ENCODE measurements around the gene POLR2J. TPM values are rescaled to one million over a fixed set of nuclear protein-coding genes. Genes with fewer than 3 reads are reported as not detected.
A peak's percentile ranks its signal among the peaks of the same experiment; 100 is the strongest.
"Not testable (repeated sequence)": the region's sequence is repeated elsewhere in the genome, so short reads cannot be mapped to it uniquely, and the experiment has no call there.

Gene POLR2J
- total RNA-seq, 2 experiments from 2014 or later = 49.1 to 54.7 TPM

DNA sequence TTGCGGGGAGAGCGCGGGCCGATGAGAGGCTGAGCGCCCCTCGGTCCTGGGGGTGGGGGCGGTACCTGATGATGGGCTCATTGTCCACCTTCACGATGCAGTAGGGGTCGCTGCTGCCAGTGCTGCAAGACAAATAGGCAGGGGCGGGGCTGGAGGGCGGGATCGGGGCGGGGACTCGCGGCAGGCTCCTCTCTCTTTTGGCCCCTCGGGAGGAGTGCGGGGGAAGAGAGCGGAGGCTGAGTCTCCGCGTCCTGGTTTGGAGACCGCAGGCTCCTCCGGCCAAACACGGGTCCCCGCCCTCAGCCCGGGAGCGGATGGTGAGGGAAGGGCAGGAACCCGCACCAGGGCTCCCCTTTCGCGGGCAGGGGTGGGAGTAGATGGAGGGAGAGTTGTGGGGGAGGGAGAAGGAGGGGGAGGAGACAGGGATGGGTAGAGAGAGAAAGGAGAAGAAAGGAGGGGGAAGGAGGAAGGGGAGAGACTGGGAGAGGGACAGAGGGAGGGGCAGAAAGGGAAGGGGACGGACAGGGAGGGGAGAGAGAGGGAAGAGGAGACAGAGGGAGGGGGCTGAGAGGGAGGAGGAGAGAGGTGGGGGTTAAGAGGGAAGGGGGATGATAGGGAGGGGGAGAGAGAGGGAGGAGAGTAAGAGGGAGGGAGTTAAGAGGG, 33.3 kb upstream of the POLR2J start:
- POLR2A ChIA-PET; H3K36me3 Mint-ChIP-seq (ENCODE audit: low read depth); H3K4me3 Mint-ChIP-seq; intact Hi-C loops (cut with micrococcal nuclease); CTCF ChIA-PET; H3K27ac Mint-ChIP-seq; DNase-seq; H3K27me3 Mint-ChIP-seq; H3K9me3 Mint-ChIP-seq; H3K4me1 Mint-ChIP-seq (ENCODE audit: low read depth): not testable (repeated sequence)
- peak; percentile 75 for ATAC-seq

DNA sequence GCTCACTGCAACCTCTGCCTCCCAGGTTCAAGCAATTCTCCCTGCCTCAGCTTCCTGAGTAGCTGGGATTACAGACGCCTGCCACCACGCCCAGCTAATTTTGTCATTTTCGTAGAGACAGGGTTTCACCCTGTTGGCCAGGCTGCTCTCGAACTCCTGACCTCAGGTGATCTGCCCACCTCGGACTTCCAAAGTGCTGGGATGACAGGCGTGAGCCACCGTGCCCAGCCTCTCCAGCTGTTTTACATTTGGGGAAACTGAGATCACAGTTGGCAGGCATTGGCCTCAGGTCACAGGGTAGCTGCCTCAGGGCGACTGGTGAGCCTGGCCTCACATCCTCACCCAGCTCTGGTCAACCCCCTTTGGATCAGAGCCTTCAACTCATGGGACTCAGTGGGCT, 31.9 kb upstream of the POLR2J start:
- H3K27ac Mint-ChIP-seq; H3K27me3 Mint-ChIP-seq; H3K36me3 Mint-ChIP-seq (ENCODE audit: low read depth); POLR2A ChIA-PET; intact Hi-C loops (cut with micrococcal nuclease); H3K4me1 Mint-ChIP-seq (ENCODE audit: low read depth); H3K9me3 Mint-ChIP-seq; ATAC-seq; CTCF ChIA-PET; H3K4me3 Mint-ChIP-seq: not testable (repeated sequence)
- DNase-seq = peak; percentile 2

DNA sequence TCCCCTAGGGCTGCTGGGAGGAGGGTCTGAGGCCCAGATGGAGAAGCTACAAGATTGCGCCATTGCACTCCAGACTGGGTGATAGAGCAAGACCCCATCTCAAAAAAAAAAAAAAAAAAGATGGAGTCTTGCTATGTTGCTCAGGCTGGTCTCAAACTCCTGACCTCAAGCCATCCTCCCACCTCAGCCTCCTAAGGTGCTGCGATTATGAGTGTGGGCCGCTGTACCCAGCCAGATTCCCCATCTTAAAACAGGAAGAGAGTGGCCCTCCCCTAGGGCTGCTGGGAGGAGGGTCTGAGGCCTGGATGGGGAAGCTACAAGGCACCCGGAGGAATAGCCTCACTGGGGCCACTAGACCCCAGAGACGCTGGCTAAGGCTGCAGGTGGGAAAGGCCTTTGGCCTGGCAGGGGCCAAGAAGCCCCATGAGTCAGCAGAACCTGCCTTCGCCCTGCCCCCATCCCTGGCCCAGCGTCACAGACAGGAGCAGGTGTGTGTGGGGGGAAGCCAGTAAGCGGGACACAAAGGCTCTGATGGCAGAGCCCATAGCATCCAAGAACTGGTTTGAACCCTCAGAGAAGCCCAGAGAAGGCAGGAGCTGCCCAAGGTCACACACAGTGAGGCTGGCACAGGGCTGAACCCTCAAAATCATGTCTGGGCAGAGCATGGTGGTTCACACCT, 28.8 kb upstream of the POLR2J start:
- DNase-seq = peak; percentile 6
- POLR2A ChIA-PET; CTCF ChIA-PET; H3K9me3 Mint-ChIP-seq; ATAC-seq; H3K27ac Mint-ChIP-seq; intact Hi-C loops (cut with micrococcal nuclease); H3K4me1 Mint-ChIP-seq (ENCODE audit: low read depth); H3K27me3 Mint-ChIP-seq; H3K4me3 Mint-ChIP-seq; H3K36me3 Mint-ChIP-seq (ENCODE audit: low read depth): not testable (repeated sequence)

DNA sequence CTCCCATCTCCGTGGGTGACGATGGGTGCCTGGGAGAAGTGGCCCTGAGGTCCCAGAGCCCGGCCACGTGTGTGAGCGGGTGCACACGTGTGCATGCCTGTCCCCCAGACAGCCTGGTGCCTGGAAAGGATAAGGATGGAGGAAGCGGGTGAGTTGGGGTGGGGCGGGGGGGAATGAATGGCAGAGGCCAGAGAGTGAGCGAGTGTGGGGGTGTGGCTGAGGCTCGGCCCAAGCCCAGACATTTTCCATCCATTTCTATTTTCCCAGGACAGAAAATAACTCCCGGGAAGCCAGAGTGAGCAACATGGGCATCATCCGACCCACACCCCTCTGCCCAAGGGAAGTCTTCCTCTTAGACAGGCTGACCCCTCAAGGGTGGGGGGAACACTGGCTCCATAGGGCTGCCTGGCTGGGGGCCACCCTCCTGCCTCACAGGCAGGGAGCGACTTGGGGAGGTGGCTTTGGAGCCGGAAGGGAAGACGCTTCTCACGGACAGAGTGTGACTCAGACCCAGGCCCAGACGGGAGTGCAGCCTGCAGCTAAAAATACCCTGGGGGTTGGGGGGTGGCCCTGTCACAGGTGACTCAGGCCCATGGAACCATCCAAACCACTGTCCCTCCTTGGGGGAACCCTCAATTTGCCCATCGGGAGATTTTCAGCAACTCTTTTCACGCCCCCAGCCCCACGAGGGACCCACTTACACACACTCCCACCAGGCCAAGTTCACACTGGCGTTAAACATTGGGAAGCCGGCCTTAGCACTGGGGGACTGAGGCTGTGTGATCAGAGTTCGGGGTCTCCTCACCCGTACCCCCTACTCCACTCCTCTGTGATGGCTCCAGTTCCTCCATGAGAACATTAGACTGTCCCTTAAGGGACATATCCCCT, 26.8 kb upstream of the POLR2J start:
- H3K36me3 Mint-ChIP-seq (ENCODE audit: low read depth); intact Hi-C loops (cut with micrococcal nuclease); H3K27me3 Mint-ChIP-seq; POLR2A ChIA-PET; ATAC-seq; CTCF ChIA-PET; H3K4me3 Mint-ChIP-seq; H3K27ac Mint-ChIP-seq; H3K9me3 Mint-ChIP-seq; H3K4me1 Mint-ChIP-seq (ENCODE audit: low read depth): not testable (repeated sequence)
- DNase-seq = peak; percentile 1

DNA sequence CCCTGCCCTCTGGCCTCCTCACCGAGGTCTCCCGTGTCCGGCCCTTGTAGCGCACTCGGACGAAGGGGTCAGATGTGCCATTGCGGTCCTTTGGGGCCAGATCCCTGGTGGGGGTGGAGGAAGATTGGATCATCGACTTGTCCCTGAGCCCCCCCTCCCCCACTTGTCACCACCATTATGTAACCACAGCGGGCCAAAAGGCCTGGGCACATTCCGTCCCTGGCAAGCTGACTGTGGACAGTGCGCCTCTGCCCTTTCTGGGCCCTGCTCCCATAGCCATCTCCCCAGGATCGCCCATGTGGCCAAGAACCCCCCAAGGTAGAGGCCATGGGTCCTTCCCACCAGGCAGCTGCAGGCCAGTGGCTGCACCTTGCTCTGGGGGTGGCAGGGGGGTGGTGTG, 24.4 kb upstream of the POLR2J start:
- POLR2A ChIA-PET, CTCF ChIA-PET: not testable (repeated sequence)

DNA sequence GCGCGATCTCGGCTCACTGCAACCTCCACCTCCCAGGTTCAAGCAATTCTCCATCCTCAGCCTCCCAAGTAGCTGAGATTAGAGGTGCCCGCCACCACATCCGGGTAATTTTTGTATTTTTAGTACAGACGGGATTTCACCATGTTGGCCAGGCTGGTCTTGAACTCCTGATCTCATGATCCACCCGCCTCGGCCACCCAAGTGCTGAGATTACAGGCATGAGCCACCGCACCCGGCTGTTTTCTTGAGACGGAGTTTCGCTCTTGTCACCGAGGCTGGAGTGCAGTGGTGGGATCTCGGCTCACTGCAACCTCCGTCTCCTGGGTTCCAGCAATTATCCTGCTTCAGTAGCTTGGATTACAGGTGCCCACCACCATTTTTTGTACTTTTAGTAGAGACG, 19.6 kb upstream of the POLR2J start:
- DNase-seq; H3K27me3 Mint-ChIP-seq; H3K9me3 Mint-ChIP-seq; CTCF ChIA-PET; POLR2A ChIA-PET; H3K4me3 Mint-ChIP-seq; H3K4me1 Mint-ChIP-seq (ENCODE audit: low read depth); intact Hi-C loops (cut with micrococcal nuclease); H3K27ac Mint-ChIP-seq; ATAC-seq; H3K36me3 Mint-ChIP-seq (ENCODE audit: low read depth): not testable (repeated sequence)

More for the DNA sequence above, 24.4 kb upstream of the POLR2J start:
- H3K27me3 Mint-ChIP-seq; H3K36me3 Mint-ChIP-seq (ENCODE audit: low read depth); H3K4me3 Mint-ChIP-seq; ATAC-seq; intact Hi-C loops (cut with micrococcal nuclease); H3K27ac Mint-ChIP-seq; DNase-seq; H3K4me1 Mint-ChIP-seq (ENCODE audit: low read depth); H3K9me3 Mint-ChIP-seq: not testable (repeated sequence)

DNA sequence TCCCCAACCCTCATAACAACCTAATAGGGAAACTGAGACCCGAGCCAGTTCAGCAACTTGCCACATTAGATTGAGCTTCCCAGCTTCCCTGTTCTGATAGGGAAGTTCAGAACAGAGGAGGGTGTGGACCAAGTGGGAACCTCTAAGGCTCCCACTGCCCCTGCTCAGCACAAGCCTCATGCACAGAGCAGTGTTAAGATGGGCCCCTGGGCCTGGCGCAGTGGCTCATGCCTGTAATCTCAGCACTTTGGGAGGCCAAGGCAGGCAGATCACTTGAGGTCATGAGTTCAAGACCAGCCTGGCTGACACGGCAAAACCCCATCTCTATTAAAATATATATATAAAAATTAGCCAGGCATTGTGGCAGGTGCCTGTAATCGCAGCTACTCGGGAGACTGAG, 18.6 kb upstream of the POLR2J start:
- H3K4me1 Mint-ChIP-seq (ENCODE audit: low read depth); H3K27ac Mint-ChIP-seq; H3K9me3 Mint-ChIP-seq; intact Hi-C loops (cut with micrococcal nuclease); H3K36me3 Mint-ChIP-seq (ENCODE audit: low read depth); POLR2A ChIA-PET; CTCF ChIA-PET; DNase-seq; H3K27me3 Mint-ChIP-seq; H3K4me3 Mint-ChIP-seq; ATAC-seq: not testable (repeated sequence)

DNA sequence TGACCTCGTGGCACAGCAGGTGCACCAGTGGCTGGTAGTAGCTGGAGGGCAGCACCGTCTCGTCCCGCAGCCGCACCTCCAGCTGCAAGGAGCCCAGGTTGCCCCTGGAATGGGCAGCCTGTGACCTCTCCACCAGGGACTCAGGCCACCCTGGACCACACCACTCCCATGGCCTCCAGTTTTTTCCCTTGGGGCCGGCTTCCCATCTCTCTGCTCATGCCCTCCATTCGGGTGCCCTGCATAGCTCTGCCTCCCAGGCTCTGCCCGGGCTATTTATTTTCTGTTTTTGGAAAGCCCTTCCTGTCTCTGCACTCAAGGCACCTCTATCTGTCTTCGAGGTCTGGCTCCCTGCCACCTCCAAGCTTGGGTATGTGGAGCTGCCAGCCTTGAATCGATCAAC, 18.1 kb upstream of the POLR2J start:
- ATAC-seq; H3K36me3 Mint-ChIP-seq (ENCODE audit: low read depth); POLR2A ChIA-PET; intact Hi-C loops (cut with micrococcal nuclease); DNase-seq; H3K27me3 Mint-ChIP-seq; H3K9me3 Mint-ChIP-seq; H3K4me3 Mint-ChIP-seq; H3K4me1 Mint-ChIP-seq (ENCODE audit: low read depth); H3K27ac Mint-ChIP-seq; CTCF ChIA-PET: not testable (repeated sequence)

DNA sequence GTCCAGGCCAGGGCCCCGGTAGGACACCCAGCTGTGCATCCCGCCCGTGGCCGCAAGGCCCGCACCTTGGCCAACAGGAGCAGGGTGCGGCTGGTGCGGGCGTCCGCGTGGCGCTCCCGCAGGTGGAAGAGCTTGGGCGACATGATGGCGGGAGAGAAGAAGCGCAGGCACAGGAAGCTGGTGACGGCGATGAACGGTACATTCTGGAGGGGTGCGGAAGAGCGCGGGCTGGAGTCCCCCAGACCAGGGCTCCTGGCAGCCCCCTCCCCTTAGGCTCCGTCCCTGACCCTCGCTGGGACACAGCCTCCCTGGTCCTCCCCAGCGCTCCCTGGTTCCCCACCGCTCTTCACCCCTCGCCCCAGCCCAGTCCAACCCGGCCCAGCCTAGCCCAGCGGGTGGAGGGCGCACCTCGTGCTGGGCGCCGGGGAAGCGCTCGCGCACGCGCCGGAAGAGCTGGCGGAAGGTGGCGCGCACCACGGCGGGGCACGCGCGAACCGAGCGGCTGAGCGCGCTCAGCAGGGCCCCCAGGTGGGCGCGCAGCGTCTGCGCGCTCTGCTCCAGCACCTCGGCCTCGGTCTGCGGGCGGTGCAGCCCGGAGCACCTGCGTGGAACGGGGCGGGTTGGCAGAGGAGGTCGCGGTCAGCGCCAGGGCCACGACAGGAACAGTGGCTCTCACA, 15.9 kb upstream of the POLR2J start:
- H3K4me1 Mint-ChIP-seq (ENCODE audit: low read depth); DNase-seq; POLR2A ChIA-PET; CTCF ChIA-PET; H3K27me3 Mint-ChIP-seq; H3K4me3 Mint-ChIP-seq; H3K36me3 Mint-ChIP-seq (ENCODE audit: low read depth); H3K27ac Mint-ChIP-seq; H3K9me3 Mint-ChIP-seq; intact Hi-C loops (cut with micrococcal nuclease): not testable (repeated sequence)
- ATAC-seq = peak; percentile 74

DNA sequence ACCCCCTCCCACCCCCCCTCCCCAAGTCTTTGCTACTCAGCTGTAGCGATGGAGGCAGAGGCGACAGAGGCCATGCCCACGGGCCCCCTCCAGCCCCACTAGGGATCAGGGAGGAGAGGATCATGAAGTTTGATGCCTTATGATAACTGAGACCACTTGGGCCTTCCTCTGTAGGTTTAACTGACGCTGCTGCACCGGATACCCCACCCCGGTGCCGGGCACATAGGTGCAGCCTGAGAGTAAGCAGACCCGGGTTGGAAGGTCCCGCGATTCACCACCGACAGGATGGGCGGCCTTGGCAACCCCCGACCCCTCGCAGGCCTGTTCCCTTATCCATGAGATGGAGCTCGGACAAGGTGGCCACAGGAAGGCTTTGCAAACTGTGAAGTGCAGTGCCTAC, 15.3 kb upstream of the POLR2J start:
- H3K4me3 Mint-ChIP-seq; H3K27ac Mint-ChIP-seq; intact Hi-C loops (cut with micrococcal nuclease); H3K36me3 Mint-ChIP-seq (ENCODE audit: low read depth); CTCF ChIA-PET; H3K4me1 Mint-ChIP-seq (ENCODE audit: low read depth); H3K9me3 Mint-ChIP-seq; POLR2A ChIA-PET; H3K27me3 Mint-ChIP-seq: not testable (repeated sequence)
- peak; percentile 19 for ATAC-seq
- DNase-seq = peak; percentile 69

DNA sequence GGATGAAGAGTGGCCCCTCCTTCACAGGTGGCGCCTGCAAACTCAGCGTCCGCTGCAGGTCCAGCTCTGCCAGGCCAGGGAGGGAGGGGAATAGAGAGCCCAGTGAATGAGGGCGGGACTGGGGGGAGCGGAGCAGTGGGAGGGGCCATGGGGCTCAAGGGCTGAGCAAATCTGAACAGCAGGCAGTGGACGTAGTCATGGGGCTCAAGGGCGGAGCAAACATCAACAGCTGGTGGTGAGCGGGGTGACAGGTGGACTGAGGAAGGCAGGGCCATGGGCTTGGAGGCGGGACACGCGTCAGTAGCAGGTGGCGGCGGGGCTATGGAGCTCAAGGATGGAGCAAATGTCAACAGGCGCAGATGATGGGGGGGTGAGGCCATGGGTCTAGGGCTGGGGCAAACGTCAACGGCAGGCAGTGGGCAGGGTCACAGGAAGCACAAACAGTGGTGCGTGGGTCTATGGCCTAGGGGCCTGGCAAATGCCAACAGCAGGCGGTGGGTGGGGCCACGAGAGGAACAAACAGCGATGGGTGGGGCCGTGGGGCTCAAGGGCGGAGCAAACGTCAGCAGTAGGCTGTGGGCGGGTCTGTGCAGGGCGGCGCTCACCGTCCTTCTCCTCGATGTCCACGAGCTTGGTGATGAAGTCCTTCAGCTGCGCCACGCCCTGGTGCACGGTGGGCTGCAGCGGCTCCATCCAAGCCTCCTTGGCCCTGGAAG, 14.7 kb upstream of the POLR2J start:
- H3K27me3 Mint-ChIP-seq; POLR2A ChIA-PET; H3K4me3 Mint-ChIP-seq; DNase-seq; H3K27ac Mint-ChIP-seq; intact Hi-C loops (cut with micrococcal nuclease); H3K9me3 Mint-ChIP-seq; H3K4me1 Mint-ChIP-seq (ENCODE audit: low read depth); CTCF ChIA-PET; H3K36me3 Mint-ChIP-seq (ENCODE audit: low read depth): not testable (repeated sequence)
- ATAC-seq = peak; percentile 58
